Measurements from ENCODE around the gene CCBE1. TPM values are rescaled to one million over a fixed set of nuclear protein-coding genes. Genes with fewer than 3 reads are reported as not detected.

The CCBE1 gene
- polyA plus RNA-seq, 1 of the 3 experiments (the other 2 are of a cell fraction): 5.0 TPM

GRCh38 chr18:59593291-59593717 lies 103.9 kb downstream of the CCBE1 start:
- POLR2A ChIA-PET: no interaction called here
- Histone ChIP-seq H3K27ac (ENCODE audit: low read depth in 2 of 2, low read length in 1 of 2) (peak overlapping the region in 1 of 2 experiments; percentile 40; a peak in 2 of 4 replicates), H3K36me3 (replicated peaks in 1 of 2; ENCODE audit: control insufficient read depth in 1 of 2, insufficient read depth in 2 of 2, low read length in 1 of 2) (no peaks in the 10 kb centered on the region), H3K9me3 (no peaks in the 10 kb centered on the region), H3F3A (replicated peaks; ENCODE audit: insufficient read depth) (peaks cover 11% of the 10 kb centered on the region), H3K4me1 (ENCODE audit: control insufficient read depth in 1 of 2, insufficient read depth in 2 of 2, low read depth in 1 of 2, low read length in 1 of 2) (peaks cover 0 to 2% of the 10 kb centered on the region in 2 experiments; a peak in 1 of 4 replicates), H4K20me1 (ENCODE audit: insufficient read depth) (no peaks in the 10 kb centered on the region), H3K27me3 (ENCODE audit: insufficient read depth) (no peaks in the 10 kb centered on the region), H3K9ac (no peak overlapping the region), H3K4me3 (ENCODE audit: low read depth in 2 of 2, low read length in 1 of 2) (no peak overlapping the region), H3K79me2 (ENCODE audit: insufficient read depth) (no peaks in the 10 kb centered on the region; the same call in 1 of the 2 replicates), H3K4me2 (no peak overlapping the region), H2AFZ (ENCODE audit: low read depth) (no peak overlapping the region), H3K9me2 (no peaks in the 10 kb centered on the region)
- no peak for DNase-seq
- CTCF ChIA-PET: interaction anchor here (0.6 to 1.3 kb wide), 4 partner anchors 24 to 137 kb away, joined by 3 read pairs; no protein-coding TSS in a partner anchor
- TF ChIP-seq ELF1 (IDR thresholded peaks at IDR 0.05) (no peak), RFX5 (IDR thresholded peaks at IDR 0.05; ENCODE audit: low read length) (no peak), NRF1 (IDR thresholded peaks at IDR 0.05; ENCODE audit: low read depth, low read length) (no peak), PBX3 (IDR thresholded peaks at IDR 0.05) (peak; percentile 16; the same call in 1 of the 2 replicates), CTCF (IDR thresholded peaks at IDR 0.05) (peak; percentile 43), YY1 (IDR thresholded peaks at IDR 0.05; ENCODE audit: low read depth) (no peak), POLR2AphosphoS5 (IDR thresholded peaks at IDR 0.05; ENCODE audit: low read depth, low read length) (peak; percentile 38; the same call in 1 of the 2 replicates), MAX (IDR thresholded peaks at IDR 0.05; ENCODE audit: low read depth) (0 out of 2 replicates have a peak, but pooled peaks have one; percentile 28), FOSL2 (IDR thresholded peaks at IDR 0.05; ENCODE audit: borderline replicate concordance, low read depth) (0 out of 2 replicates have a peak, but pooled peaks have one; percentile 20), TCF12 (IDR thresholded peaks at IDR 0.05) (peak; percentile 95), NFIC (IDR thresholded peaks at IDR 0.05; ENCODE audit: borderline replicate concordance) (peak; percentile 77), EP300 (IDR thresholded peaks at IDR 0.05; ENCODE audit: borderline replicate concordance in 1 of 2, low read depth in 1 of 2, low read length in 1 of 2) (peak in 1 of 2 experiments; percentile 35; a peak in 1 of 4 replicates), TEAD4 (IDR thresholded peaks at IDR 0.05; ENCODE audit: borderline replicate concordance, insufficient read depth) (0 out of 2 replicates have a peak, but pooled peaks have one; percentile 32)

- TF ChIP-seq RAD21 (IDR thresholded peaks at IDR 0.05; ENCODE audit: low read length) (no peak), EZH2phosphoT487 (IDR thresholded peaks at IDR 0.05; ENCODE audit: borderline replicate concordance, low read depth) (no peak), ELF1 (IDR thresholded peaks at IDR 0.05) (no peak), EP300 (IDR thresholded peaks at IDR 0.05; ENCODE audit: borderline replicate concordance in 1 of 2, low read depth in 1 of 2, low read length in 1 of 2) (no peak), USF2 (IDR thresholded peaks at IDR 0.05; ENCODE audit: borderline replicate concordance, low read depth, low read length) (no peak), SMC3 (IDR thresholded peaks at IDR 0.05; ENCODE audit: low read depth, low read length) (no peak), NFIC (IDR thresholded peaks at IDR 0.05; ENCODE audit: borderline replicate concordance) (no peak)
- H3K36me3 ChIP-seq (replicated peaks in 1 of 2; ENCODE audit: control insufficient read depth in 1 of 2, insufficient read depth in 2 of 2, low read length in 1 of 2): no peaks in the 10 kb centered on the region
- H3K27ac ChIP-seq (ENCODE audit: low read depth in 2 of 2, low read length in 1 of 2): peak overlapping the region in 1 of 2 experiments; percentile 40; a peak in 2 of 4 replicates
- no peaks in the 10 kb centered on the region for H3K9me3 ChIP-seq
- H3F3A ChIP-seq (replicated peaks; ENCODE audit: insufficient read depth): peaks cover 11% of the 10 kb centered on the region
- no peaks in the 10 kb centered on the region for H3K27me3 ChIP-seq (ENCODE audit: insufficient read depth)
- no peak overlapping the region for H3K4me2 ChIP-seq
- no peak overlapping the region for H3K9ac ChIP-seq
- H4K20me1 ChIP-seq (ENCODE audit: insufficient read depth): no peaks in the 10 kb centered on the region
- no peaks in the 10 kb centered on the region; the same call in 1 of the 2 replicates for H3K79me2 ChIP-seq (ENCODE audit: insufficient read depth)
- CTCF ChIA-PET: interaction anchor here (1.3 kb wide), 1 partner anchor 25 kb away, joined by 3 read pairs; no protein-coding TSS in a partner anchor
- no peak overlapping the region for H3K4me3 ChIP-seq (ENCODE audit: low read depth in 2 of 2, low read length in 1 of 2)
- peaks cover 0 to 2% of the 10 kb centered on the region in 2 experiments; a peak in 1 of 4 replicates for H3K4me1 ChIP-seq (ENCODE audit: control insufficient read depth in 1 of 2, insufficient read depth in 2 of 2, low read depth in 1 of 2, low read length in 1 of 2)
- 87% methylated on average over 3 of the region's 3 CpGs for WGBS (ENCODE audit: low lambda C conversion rate)
- no peak overlapping the region for H2AFZ ChIP-seq (ENCODE audit: low read depth)
- POLR2A ChIA-PET: no interaction called here
- DNase-seq: no peak
- no peaks in the 10 kb centered on the region for H3K9me2 ChIP-seq
These were observed 104.6 kb downstream of the CCBE1 start for GRCh38 chr18:59592624-59593023.
